ENCODE data around the gene NHS.

- TF ChIP-seq POLR2A (IDR thresholded peaks at IDR 0.05; ENCODE audit: borderline replicate concordance, extremely low read depth, insufficient read depth, insufficient read length) (no peak), CTCF (IDR thresholded peaks at IDR 0.05 in 2 of 3, conservative IDR thresholded peaks at IDR 0.05 in 1 of 3; ENCODE audit: borderline replicate concordance in 1 of 3, insufficient read depth in 1 of 3, low read depth in 2 of 3, low read length in 2 of 3) (no peak), EZH2phosphoT487 (IDR thresholded peaks at IDR 0.05; ENCODE audit: borderline replicate concordance) (no peak), EGR1 (IDR thresholded peaks at IDR 0.05; ENCODE audit: low read depth) (no peak), EZH2 (IDR thresholded peaks at IDR 0.05) (no peak)
Measured at GRCh38 chrX:17767734-17768133, 392.7 kb downstream of the NHS start.
